ENCODE measurements around the gene SLC30A3.

- TF ChIP-seq CTCF (IDR thresholded peaks at IDR 0.05; ENCODE audit: low read length) (no peak), EZH2 (optimal IDR thresholded peaks at IDR 0.05; ENCODE audit: low read depth, low read length) (no peak), EZH2phosphoT487 (IDR thresholded peaks at IDR 0.05; ENCODE audit: low read length) (no peak)
These were observed 44.9 kb upstream of the SLC30A3 start for GRCh38 chr2:27307545-27308358.

Data from MM.1S (cell line).